ENCODE data around the gene RAB6B. TPM values are rescaled to one million over a fixed set of nuclear protein-coding genes. Genes with fewer than 3 reads are reported as not detected.

The RAB6B gene
- total RNA-seq, 1 experiment from 2014 or later, result 14.1 TPM

DNA sequence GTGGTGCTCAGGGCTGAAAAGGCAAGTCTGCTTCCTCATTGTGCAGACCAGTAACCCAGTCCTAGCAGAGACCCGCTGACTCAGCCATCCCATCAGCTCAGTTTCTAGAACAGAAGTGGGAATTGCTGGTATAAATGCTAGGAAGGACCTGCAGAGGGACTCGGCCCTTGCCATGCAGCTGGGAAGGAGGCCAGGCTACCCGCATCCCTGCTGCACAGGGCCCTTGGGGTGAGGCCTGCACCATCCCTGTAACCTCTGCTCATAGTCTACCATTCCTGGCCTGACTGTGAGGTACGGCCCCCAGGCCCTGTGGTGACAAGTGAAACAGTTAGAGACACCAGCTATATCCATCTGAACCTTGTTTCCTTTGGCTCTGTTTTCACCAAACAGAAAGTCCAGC is 23.5 kb downstream of the RAB6B start:
- CTCF ChIA-PET, result no interaction called here

DNA sequence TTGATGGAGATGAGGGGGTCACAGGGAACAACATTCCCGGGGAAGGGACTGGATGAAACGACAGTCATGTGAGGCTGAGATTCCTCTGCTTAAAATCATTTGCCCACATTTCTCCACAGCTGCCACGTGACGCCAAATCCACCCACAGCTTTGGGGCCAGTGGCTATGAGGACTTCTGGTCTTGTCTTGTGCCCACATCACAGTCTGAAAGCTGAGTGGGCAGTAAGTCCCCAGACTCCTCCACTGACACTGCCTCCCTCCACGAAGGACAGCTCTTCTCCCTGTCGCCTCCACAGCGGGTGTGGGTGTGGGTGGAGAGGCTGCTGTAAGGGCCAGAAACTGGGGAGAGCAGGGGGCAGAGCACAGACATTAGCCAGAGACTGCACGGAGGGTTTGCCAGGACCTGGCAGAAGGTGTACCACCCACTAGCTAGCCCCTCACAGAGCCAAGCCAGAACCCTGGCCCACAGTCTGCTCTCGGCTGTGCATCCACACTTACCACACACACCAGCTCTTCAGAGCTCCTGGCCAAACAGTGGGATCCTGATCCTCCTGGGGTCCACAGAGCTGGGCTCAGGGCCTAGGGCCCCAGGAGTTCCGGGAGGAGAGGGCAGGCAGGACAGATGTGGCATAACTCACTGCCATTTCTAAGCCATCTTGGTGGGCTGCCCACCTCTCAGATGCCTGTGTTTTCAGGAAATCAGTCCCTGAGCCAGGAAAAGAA is 24.2 kb downstream of the RAB6B start:
- Histone ChIP-seq H3K9ac (ENCODE audit: low read length) (no peak overlapping the region), H3K79me2 (ENCODE audit: insufficient read depth, low read length) (no peaks in the 10 kb centered on the region), H3K4me2 (ENCODE audit: low read length) (no peak overlapping the region), H3K4me1 (ENCODE audit: control insufficient read depth in 1 of 2, insufficient read depth in 2 of 2, low read length in 2 of 2) (no peaks in the 10 kb centered on the region), H3K27ac (ENCODE audit: low read depth, low read length) (no peak overlapping the region), H3K9me3 (ENCODE audit: control insufficient read depth in 1 of 2, insufficient read depth in 1 of 2, low read depth in 1 of 2, low read length in 2 of 2) (no peaks in the 10 kb centered on the region), H3K36me3 (ENCODE audit: control insufficient read depth in 1 of 2, insufficient read depth in 2 of 2, low read length in 2 of 2) (no peaks in the 10 kb centered on the region), H3K4me3 (replicated peaks in 1 of 2; ENCODE audit: low read depth in 1 of 2, low read length in 2 of 2) (no peak overlapping the region), H3K27me3 (ENCODE audit: insufficient read depth, low read length) (no peaks in the 10 kb centered on the region), H3K9me2 (ENCODE audit: insufficient read depth) (no peaks in the 10 kb centered on the region), H2AFZ (ENCODE audit: low read depth, low read length, poor library complexity, severe bottlenecking) (no peak overlapping the region), H4K20me1 (ENCODE audit: insufficient read depth) (no peaks in the 10 kb centered on the region)
- TF ChIP-seq ZFX (IDR thresholded peaks at IDR 0.05) (no peak), TCF7L2 (IDR thresholded peaks at IDR 0.05; ENCODE audit: borderline replicate concordance, extremely low read depth, insufficient read depth, insufficient read length) (no peak), EGR1 (IDR thresholded peaks at IDR 0.05; ENCODE audit: low read depth) (no peak), SP1 (IDR thresholded peaks at IDR 0.05; ENCODE audit: low read depth) (no peak), POLR2AphosphoS5 (IDR thresholded peaks at IDR 0.05; ENCODE audit: low read depth, low read length) (no peak), JUND (IDR thresholded peaks at IDR 0.05) (no peak), ZNF274 (IDR thresholded peaks at IDR 0.05; ENCODE audit: low read depth, low read length) (no peak), CBX3 (IDR thresholded peaks at IDR 0.05; ENCODE audit: low read depth) (no peak), CEBPB (IDR thresholded peaks at IDR 0.05; ENCODE audit: low read depth) (no peak), YY1 (IDR thresholded peaks at IDR 0.05; ENCODE audit: extremely low read depth, insufficient replicate concordance, low read depth, low read length) (no peak), EZH2 (IDR thresholded peaks at IDR 0.05) (no peak)
- TF ChIP-seq, protein P1, sequence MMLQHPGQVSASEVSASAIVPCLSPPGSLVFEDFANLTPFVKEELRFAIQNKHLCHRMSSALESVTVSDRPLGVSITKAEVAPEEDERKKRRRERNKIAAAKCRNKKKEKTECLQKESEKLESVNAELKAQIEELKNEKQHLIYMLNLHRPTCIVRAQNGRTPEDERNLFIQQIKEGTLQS (IDR thresholded peaks at IDR 0.05), result no peak
- TF ChIP-seq, protein P2, sequence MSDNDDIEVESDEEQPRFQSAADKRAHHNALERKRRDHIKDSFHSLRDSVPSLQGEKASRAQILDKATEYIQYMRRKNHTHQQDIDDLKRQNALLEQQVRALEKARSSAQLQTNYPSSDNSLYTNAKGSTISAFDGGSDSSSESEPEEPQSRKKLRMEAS (IDR thresholded peaks at IDR 0.05), result no peak
- TF ChIP-seq, protein P3, sequence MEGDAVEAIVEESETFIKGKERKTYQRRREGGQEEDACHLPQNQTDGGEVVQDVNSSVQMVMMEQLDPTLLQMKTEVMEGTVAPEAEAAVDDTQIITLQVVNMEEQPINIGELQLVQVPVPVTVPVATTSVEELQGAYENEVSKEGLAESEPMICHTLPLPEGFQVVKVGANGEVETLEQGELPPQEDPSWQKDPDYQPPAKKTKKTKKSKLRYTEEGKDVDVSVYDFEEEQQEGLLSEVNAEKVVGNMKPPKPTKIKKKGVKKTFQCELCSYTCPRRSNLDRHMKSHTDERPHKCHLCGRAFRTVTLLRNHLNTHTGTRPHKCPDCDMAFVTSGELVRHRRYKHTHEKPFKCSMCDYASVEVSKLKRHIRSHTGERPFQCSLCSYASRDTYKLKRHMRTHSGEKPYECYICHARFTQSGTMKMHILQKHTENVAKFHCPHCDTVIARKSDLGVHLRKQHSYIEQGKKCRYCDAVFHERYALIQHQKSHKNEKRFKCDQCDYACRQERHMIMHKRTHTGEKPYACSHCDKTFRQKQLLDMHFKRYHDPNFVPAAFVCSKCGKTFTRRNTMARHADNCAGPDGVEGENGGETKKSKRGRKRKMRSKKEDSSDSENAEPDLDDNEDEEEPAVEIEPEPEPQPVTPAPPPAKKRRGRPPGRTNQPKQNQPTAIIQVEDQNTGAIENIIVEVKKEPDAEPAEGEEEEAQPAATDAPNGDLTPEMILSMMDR (IDR thresholded peaks at IDR 0.05 in 2 of 3, conservative IDR thresholded peaks at IDR 0.05 in 1 of 3; ENCODE audit: borderline replicate concordance in 1 of 3, insufficient read depth in 1 of 3, low read depth in 2 of 3, low read length in 2 of 3), result no peak
- TF ChIP-seq, protein P4, sequence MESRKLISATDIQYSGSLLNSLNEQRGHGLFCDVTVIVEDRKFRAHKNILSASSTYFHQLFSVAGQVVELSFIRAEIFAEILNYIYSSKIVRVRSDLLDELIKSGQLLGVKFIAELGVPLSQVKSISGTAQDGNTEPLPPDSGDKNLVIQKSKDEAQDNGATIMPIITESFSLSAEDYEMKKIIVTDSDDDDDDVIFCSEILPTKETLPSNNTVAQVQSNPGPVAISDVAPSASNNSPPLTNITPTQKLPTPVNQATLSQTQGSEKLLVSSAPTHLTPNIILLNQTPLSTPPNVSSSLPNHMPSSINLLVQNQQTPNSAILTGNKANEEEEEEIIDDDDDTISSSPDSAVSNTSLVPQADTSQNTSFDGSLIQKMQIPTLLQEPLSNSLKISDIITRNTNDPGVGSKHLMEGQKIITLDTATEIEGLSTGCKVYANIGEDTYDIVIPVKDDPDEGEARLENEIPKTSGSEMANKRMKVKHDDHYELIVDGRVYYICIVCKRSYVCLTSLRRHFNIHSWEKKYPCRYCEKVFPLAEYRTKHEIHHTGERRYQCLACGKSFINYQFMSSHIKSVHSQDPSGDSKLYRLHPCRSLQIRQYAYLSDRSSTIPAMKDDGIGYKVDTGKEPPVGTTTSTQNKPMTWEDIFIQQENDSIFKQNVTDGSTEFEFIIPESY (IDR thresholded peaks at IDR 0.05; ENCODE audit: extremely low read depth, insufficient replicate concordance, low read length), result no peak
- intact Hi-C loops (cut with micrococcal nuclease), result no loop called here
- ATAC-seq (no peak), DNase-seq (ENCODE audit: low read depth, low spot score) (no peak)
- no TSS peak for BruUV-seq (replicated peaks)
- POLR2A ChIA-PET, result no interaction called here
- RAD21 ChIA-PET (ENCODE audit: low non-redundant PET in 1 of 2, low total read pairs in 2 of 2, uncharacterized antibody in 2 of 2, unreplicated experiment in 2 of 2), result no interaction called here
- CTCF ChIA-PET, result no interaction called here

More for the DNA sequence above, 23.5 kb downstream of the RAB6B start:
- RAD21 ChIA-PET (ENCODE audit: low non-redundant PET in 1 of 2, low total read pairs in 2 of 2, uncharacterized antibody in 2 of 2, unreplicated experiment in 2 of 2), result no interaction called here
- no peak for TF ChIP-seq TCF7L2 (IDR thresholded peaks at IDR 0.05; ENCODE audit: borderline replicate concordance, extremely low read depth, insufficient read depth, insufficient read length)
- no peak for TF ChIP-seq JUND (IDR thresholded peaks at IDR 0.05)
- no peak for TF ChIP-seq FOSL1 (IDR thresholded peaks at IDR 0.05; ENCODE audit: low read depth)
- TF ChIP-seq EZH2phosphoT487 (IDR thresholded peaks at IDR 0.05; ENCODE audit: borderline replicate concordance), result no peak
- H3K79me2 ChIP-seq (ENCODE audit: insufficient read depth, low read length), result no peaks in the 10 kb centered on the region
- no peak overlapping the region for H3K4me3 ChIP-seq (replicated peaks in 1 of 2; ENCODE audit: low read depth in 1 of 2, low read length in 2 of 2)
- DNase-seq (ENCODE audit: low read depth, low spot score) (no peak), ATAC-seq (peak; percentile 34; the same call in 1 of the 2 replicates)
- no peak overlapping the region for H3K27ac ChIP-seq (ENCODE audit: low read depth, low read length)
- H3K4me1 ChIP-seq (ENCODE audit: control insufficient read depth in 1 of 2, insufficient read depth in 2 of 2, low read length in 2 of 2), result no peaks in the 10 kb centered on the region
- no peaks in the 10 kb centered on the region for H3K9me2 ChIP-seq (ENCODE audit: insufficient read depth)
- no peak overlapping the region for H3K4me2 ChIP-seq (ENCODE audit: low read length)
- no peak overlapping the region for H3K9ac ChIP-seq (ENCODE audit: low read length)
- intact Hi-C loops (cut with micrococcal nuclease), result no loop called here
- H2AFZ ChIP-seq (ENCODE audit: low read depth, low read length, poor library complexity, severe bottlenecking), result no peak overlapping the region
- no peaks in the 10 kb centered on the region for H3K27me3 ChIP-seq (ENCODE audit: insufficient read depth, low read length)
- H3K9me3 ChIP-seq (ENCODE audit: control insufficient read depth in 1 of 2, insufficient read depth in 1 of 2, low read depth in 1 of 2, low read length in 2 of 2), result no peaks in the 10 kb centered on the region
- no peaks in the 10 kb centered on the region for H3K36me3 ChIP-seq (ENCODE audit: control insufficient read depth in 1 of 2, insufficient read depth in 2 of 2, low read length in 2 of 2)
- POLR2A ChIA-PET, result no interaction called here
- no TSS peak for BruUV-seq (replicated peaks)
- no peaks in the 10 kb centered on the region for H4K20me1 ChIP-seq (ENCODE audit: insufficient read depth)

Data from HCT116 (cell line).